Gastrocnemius medialis (tissue), 4 donors: ENCODE results near the gene PCSK5.

Source experiments
- POLR2A ChIP-seq, 2 donors: fragments of 450-650 bp; IDR thresholded peaks; one replicate each; pipeline ENCODE4 v1.6.1; 2017; ENCODE audit warnings: antibody characterized with exemption in 2 of 2, mild to moderate bottlenecking in 2 of 2, moderate library complexity in 2 of 2
- TF ChIP-seq, protein P1 (sequence below), 5 experiments: fragments of 450-650 bp in 3 of 5; fragments of 200-600 bp in 2 of 5; sonication (generic) in 2 of 5; IDR thresholded peaks in 4 of 5; conservative IDR thresholded peaks in 1 of 5; 1 replicate in 4 of 5; 2 replicates in 1 of 5; pipeline ENCODE4 v1.5.1; 2016 to 2019; ENCODE audit warnings: antibody characterized with exemption in 5 of 5, mild to moderate bottlenecking in 3 of 5, moderate library complexity in 3 of 5

DNA sequence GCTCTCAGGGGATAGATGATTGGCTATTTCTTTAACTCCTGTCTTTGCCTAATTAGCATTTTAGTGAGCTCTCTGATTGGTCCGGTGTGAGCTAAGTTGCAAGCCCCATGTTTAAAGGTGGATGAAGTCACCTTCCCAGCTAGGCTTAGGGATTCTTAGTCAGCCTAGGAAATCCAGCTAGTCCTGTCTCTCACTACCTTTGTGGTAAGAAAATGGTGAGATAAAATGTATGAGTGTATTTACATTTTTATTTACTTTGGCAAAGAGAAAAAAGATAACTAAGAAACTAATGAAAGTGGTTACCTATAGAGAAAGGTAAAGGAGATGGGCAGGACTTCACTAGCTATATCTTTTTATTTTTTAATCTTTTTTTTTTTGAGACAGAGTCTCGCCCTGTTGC is 357.0 kb downstream of the PCSK5 start:
- no peak for TF ChIP-seq POLR2A (IDR thresholded peaks at IDR 0.05)
- TF ChIP-seq, protein P1, sequence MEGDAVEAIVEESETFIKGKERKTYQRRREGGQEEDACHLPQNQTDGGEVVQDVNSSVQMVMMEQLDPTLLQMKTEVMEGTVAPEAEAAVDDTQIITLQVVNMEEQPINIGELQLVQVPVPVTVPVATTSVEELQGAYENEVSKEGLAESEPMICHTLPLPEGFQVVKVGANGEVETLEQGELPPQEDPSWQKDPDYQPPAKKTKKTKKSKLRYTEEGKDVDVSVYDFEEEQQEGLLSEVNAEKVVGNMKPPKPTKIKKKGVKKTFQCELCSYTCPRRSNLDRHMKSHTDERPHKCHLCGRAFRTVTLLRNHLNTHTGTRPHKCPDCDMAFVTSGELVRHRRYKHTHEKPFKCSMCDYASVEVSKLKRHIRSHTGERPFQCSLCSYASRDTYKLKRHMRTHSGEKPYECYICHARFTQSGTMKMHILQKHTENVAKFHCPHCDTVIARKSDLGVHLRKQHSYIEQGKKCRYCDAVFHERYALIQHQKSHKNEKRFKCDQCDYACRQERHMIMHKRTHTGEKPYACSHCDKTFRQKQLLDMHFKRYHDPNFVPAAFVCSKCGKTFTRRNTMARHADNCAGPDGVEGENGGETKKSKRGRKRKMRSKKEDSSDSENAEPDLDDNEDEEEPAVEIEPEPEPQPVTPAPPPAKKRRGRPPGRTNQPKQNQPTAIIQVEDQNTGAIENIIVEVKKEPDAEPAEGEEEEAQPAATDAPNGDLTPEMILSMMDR (IDR thresholded peaks at IDR 0.05 in 4 of 5, conservative IDR thresholded peaks at IDR 0.05 in 1 of 5), result no peak
